PC-3 (cell line): ENCODE data around the gene LRRC8B. TPM values are rescaled to one million over a fixed set of nuclear protein-coding genes. Genes with fewer than 3 reads are reported as not detected.

Experiments
- ATAC-seq: fragments of 200-7000 bp; cut with Tn5 transposase; 2 replicates; pipeline ENCODE4 v1.9.1; 2020; ENCODE audit warnings: mild to moderate bottlenecking, moderate library complexity
- BruUV-seq: library from RNA; stranded (reverse); fragments of 400-500 nt; replicated peaks from 2 replicates; lab custom pipeline; 2021; lab: Mats Ljungman, UMichigan
- CTCF ChIA-PET: fragments of 300-600 bp; sonication (Branson Sonifier 250); formaldehyde crosslinking; loops from one replicate; lab custom pipeline; 2022; ENCODE audit warnings: antibody characterized with exemption; lab: Charles Lee
- POLR2A ChIA-PET: fragments of 300-600 bp; sonication (Branson Sonifier 250); formaldehyde crosslinking; loops from one replicate; lab custom pipeline; 2022; ENCODE audit warnings: antibody characterized with exemption; ENCODE audit not compliant: unreplicated experiment; lab: Charles Lee
- DNase-seq: peaks from one replicate; pipeline ENCODE4 v3.0.0-alpha.2; 2015
- H2AFZ ChIP-seq: fragments of 300-600 bp; sonication (generic); 2 replicates; pipeline ENCODE4 v1.6.0; 2016; ENCODE audit warnings: antibody characterized with exemption, low read length
- H3F3A ChIP-seq: fragments of 300-600 bp; sonication (generic); one replicate; pipeline ENCODE4 v1.6.0; 2017; ENCODE audit warnings: antibody characterized with exemption, low read length, control low read depth, mild to moderate bottlenecking; ENCODE audit not compliant: unreplicated experiment
- H3K27ac ChIP-seq: fragments of 300-600 bp; sonication (generic); 2 replicates; pipeline ENCODE4 v1.5.1; 2016; ENCODE audit warnings: mild to moderate bottlenecking, low read length
- H3K27me3 ChIP-seq: fragments of 300-600 bp; sonication (generic); 2 replicates; pipeline ENCODE4 v1.6.1; 2016; ENCODE audit warnings: low read length, mixed read lengths
- H3K36me3 ChIP-seq: fragments of 300-600 bp; sonication (generic); 2 replicates; pipeline ENCODE4 v1.6.1; 2016; ENCODE audit warnings: low read depth, mixed run types, low read length, mixed read lengths
- H3K4me1 ChIP-seq: fragments of 300-600 bp; sonication (generic); 2 replicates; pipeline ENCODE4 v1.5.1; 2016; ENCODE audit warnings: low read length; ENCODE audit not compliant: insufficient read depth
- H3K4me2 ChIP-seq: fragments of 300-600 bp; sonication (generic); 2 replicates; pipeline ENCODE4 v1.6.0; 2016; ENCODE audit warnings: low read length
- H3K4me3 ChIP-seq: fragments of 300-600 bp; sonication (generic); 2 replicates; pipeline ENCODE4 v1.5.1; 2016; ENCODE audit warnings: mild to moderate bottlenecking, low read length, mixed read lengths
- H3K79me2 ChIP-seq: fragments of 300-600 bp; sonication (generic); 2 replicates; pipeline ENCODE4 v1.6.1; 2017; ENCODE audit warnings: low read length, mixed read lengths
- H3K9ac ChIP-seq: fragments of 300-600 bp; sonication (generic); 2 replicates; pipeline ENCODE4 v1.6.0; 2016; ENCODE audit warnings: mild to moderate bottlenecking, low read length
- H3K9me2 ChIP-seq: fragments of 300-600 bp; sonication (generic); replicated peaks from 2 replicates; pipeline ENCODE4 v1.6.1; 2016; ENCODE audit warnings: mixed run types, low read length, mixed read lengths
- H3K9me3 ChIP-seq: fragments of 300-600 bp; sonication (generic); 2 replicates; pipeline ENCODE4 v1.6.1; 2016; ENCODE audit warnings: low read length, mixed read lengths
- H4K20me1 ChIP-seq: fragments of 300-600 bp; sonication (generic); 2 replicates; pipeline ENCODE4 v1.6.1; 2016; ENCODE audit warnings: low read length, mixed read lengths
- CTCF ChIP-seq: fragments of 300-600 bp; sonication (generic); conservative IDR thresholded peaks from 2 replicates; pipeline ENCODE4 v1.5.1; 2017; ENCODE audit warnings: antibody characterized with exemption, low read depth, mild to moderate bottlenecking, low read length
- EZH2 ChIP-seq: fragments of 300-600 bp; sonication (generic); IDR thresholded peaks from one replicate; pipeline ENCODE4 v1.6.1; 2017; ENCODE audit warnings: antibody characterized with exemption, mild to moderate bottlenecking, low read length; ENCODE audit not compliant: unreplicated experiment
- EZH2phosphoT487 ChIP-seq: fragments of 300-600 bp; sonication (generic); IDR thresholded peaks from 2 replicates; pipeline ENCODE4 v1.6.1; 2018; ENCODE audit warnings: mild to moderate bottlenecking, antibody characterized with exemption, low read length, borderline replicate concordance
- intact Hi-C: fragments of 100-400 bp; cut with micrococcal nuclease; formaldehyde crosslinking; loops from 2 replicates; pipeline ENCODE4 v1.9.0; 2023
- total RNA-seq: library from RNA; depleted of rRNA; stranded (reverse); fragments of >200 nt; gene quantifications from 2 replicates; pipeline ENCODE4 v1.2.3, GENCODE V29; 2014

Gene LRRC8B
- total RNA-seq, 1 experiment from 2014 or later, result 8.4 TPM

DNA sequence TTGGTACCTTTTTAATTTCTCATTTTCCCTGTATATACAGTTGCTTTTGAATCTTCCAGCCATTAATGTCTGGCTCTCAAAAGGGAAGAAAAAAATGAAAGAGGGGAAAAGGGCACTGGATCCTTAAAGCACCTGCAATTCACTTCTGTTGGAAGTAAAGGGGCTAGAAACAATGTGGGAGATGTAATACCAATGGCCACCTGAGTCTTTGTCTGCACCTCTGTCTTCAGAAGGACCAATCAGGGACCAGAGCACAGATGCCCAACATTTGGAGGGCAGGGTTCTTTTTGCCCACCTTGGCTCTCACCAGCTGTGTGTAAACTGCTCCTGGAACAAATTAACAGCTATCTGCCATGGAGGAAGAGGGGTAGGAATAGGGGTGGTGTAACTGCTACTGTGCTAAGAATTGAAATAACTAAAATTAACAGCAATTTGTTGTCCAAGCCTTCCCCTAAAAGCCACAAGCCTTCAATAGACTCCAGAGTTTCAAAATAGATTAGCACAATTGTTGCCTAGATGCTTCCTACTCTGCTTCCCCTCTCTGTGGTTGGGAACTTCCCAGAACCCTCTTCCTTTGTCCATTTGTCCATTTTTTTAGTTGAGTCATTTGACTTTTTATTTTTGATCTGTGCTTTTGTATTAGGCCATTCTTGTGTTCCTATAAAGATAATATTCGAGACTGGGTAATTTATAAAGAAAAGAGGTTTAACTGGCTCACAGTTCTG is 11.5 kb upstream of the LRRC8B start:
- Histone ChIP-seq H3K4me3 (no peak overlapping the region), H2AFZ (no peak overlapping the region), H3K27me3 (no peaks in the 10 kb centered on the region), H3K27ac (no peak overlapping the region), H3K4me2 (no peak overlapping the region), H3K9me3 (no peaks in the 10 kb centered on the region), H3K9me2 (no peaks in the 10 kb centered on the region), H3K4me1 (peaks cover 20% of the 10 kb centered on the region), H3K79me2 (no peaks in the 10 kb centered on the region), H3F3A (no peaks in the 10 kb centered on the region), H3K9ac (no peak overlapping the region), H3K36me3 (no peaks in the 10 kb centered on the region), H4K20me1 (no peaks in the 10 kb centered on the region)
- no peak for TF ChIP-seq EZH2phosphoT487
- TF ChIP-seq CTCF, result no peak
- TF ChIP-seq EZH2, result no peak
- ChIA-PET CTCF (no interaction called here), POLR2A (no interaction called here)
- no TSS peak for BruUV-seq
- DNase-seq (no peak), ATAC-seq (no peak)
- intact Hi-C loops, result no loop called here

DNA sequence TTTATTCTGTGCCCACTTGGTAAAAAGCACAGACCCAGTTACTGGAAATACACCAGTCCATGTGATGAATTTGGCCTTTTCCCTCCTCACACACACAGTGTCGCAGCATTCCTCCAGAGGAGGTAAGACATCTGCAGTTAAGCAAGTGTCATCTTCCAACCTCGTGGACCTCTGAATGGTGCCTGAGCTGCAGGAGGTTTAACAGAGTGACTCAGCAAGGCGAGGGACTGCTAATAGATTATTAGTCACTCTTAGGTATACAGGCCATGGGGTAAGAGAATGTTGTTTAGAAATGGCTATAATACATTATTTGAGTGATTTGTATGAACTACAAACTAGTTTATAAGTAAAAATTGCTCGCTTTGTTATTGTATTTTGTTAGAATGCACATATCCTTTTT is 8.6 kb upstream of the LRRC8B start:
- H3K79me2 ChIP-seq, result no peaks in the 10 kb centered on the region
- ATAC-seq (peak; percentile 99), DNase-seq (peak; percentile 92)
- no peak overlapping the region for H3K4me3 ChIP-seq
- 0 out of 2 replicates have a peak overlapping the region, but pooled peaks have one; percentile 10 for H3K9ac ChIP-seq
- peak overlapping the region; percentile 59 for H3K4me2 ChIP-seq
- no TSS peak for BruUV-seq
- intact Hi-C loops, result loop anchor here (1.0 to 2.0 kb wide), 2 partner anchors 83 to 247 kb away; no protein-coding TSS in a partner anchor
- no peaks in the 10 kb centered on the region for H3K27me3 ChIP-seq
- H2AFZ ChIP-seq, result peak overlapping the region; percentile 60
- ChIA-PET CTCF (interaction anchor here (1.8 kb wide), 1 partner anchor 33 kb away, joined by 6 read pairs; no protein-coding TSS in a partner anchor), POLR2A (no interaction called here)
- peak overlapping the region; percentile 63 for H3K27ac ChIP-seq
- peaks cover 20% of the 10 kb centered on the region for H3K4me1 ChIP-seq
- no peak for TF ChIP-seq EZH2phosphoT487
- no peak for TF ChIP-seq EZH2
- TF ChIP-seq CTCF, result no peak
- H3K36me3 ChIP-seq, result no peaks in the 10 kb centered on the region
- no peaks in the 10 kb centered on the region for H3K9me3 ChIP-seq
- no peaks in the 10 kb centered on the region for H3F3A ChIP-seq
- no peaks in the 10 kb centered on the region for H4K20me1 ChIP-seq
- no peaks in the 10 kb centered on the region for H3K9me2 ChIP-seq

- no peak overlapping the region for H3K4me2 ChIP-seq
- H3K9me2 ChIP-seq, result no peaks in the 10 kb centered on the region
- no peaks in the 10 kb centered on the region for H3F3A ChIP-seq
- no peak overlapping the region for H2AFZ ChIP-seq
- no peaks in the 10 kb centered on the region for H3K9me3 ChIP-seq
- intact Hi-C loops, result no loop called here
- no peak overlapping the region for H3K9ac ChIP-seq
- no TSS peak for BruUV-seq
- H3K4me3 ChIP-seq, result no peak overlapping the region
- ATAC-seq (no peak), DNase-seq (no peak)
- no peaks in the 10 kb centered on the region for H3K36me3 ChIP-seq
- no peaks in the 10 kb centered on the region for H3K27me3 ChIP-seq
- ChIA-PET POLR2A (no interaction called here), CTCF (no interaction called here)
- H3K79me2 ChIP-seq, result no peaks in the 10 kb centered on the region
- H3K27ac ChIP-seq, result no peak overlapping the region
- no peaks in the 10 kb centered on the region for H4K20me1 ChIP-seq
- H3K4me1 ChIP-seq, result peaks cover 20% of the 10 kb centered on the region
- no peak for TF ChIP-seq EZH2
- TF ChIP-seq EZH2phosphoT487, result no peak
- no peak for TF ChIP-seq CTCF
These were observed 6.4 kb upstream of the LRRC8B start for GRCh38 chr1:89518221-89518631.
